HG03064 (cell line): ENCODE results near the gene CCDC82.

ENCODE experiments used
- ATAC-seq: cut with Tn5 transposase; IDR thresholded peaks from one replicate; pipeline ENCODE4 v1.9.1; 2021; ENCODE audit warnings: low read depth; ENCODE audit not compliant: unreplicated experiment

The CCDC82 gene

DNA sequence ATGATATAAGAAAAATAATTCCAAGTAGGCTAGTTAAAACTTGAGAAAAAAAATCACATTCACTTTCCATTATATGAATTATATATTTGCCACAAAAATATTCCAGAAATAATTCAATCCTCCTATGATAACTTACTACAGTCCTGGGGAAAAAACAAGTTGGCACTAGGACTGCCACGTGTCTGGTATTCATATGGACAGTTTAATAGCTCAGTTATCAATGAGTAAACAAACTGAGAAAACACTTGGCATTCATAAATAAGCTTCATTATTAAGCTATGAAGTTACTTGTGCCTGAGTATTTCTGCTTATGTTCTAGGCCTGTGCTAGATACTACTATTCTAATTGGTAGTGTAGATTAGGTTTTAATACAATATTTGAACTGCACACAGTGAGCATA lies 24.2 kb downstream of the CCDC82 start:
- ATAC-seq = no peak

DNA sequence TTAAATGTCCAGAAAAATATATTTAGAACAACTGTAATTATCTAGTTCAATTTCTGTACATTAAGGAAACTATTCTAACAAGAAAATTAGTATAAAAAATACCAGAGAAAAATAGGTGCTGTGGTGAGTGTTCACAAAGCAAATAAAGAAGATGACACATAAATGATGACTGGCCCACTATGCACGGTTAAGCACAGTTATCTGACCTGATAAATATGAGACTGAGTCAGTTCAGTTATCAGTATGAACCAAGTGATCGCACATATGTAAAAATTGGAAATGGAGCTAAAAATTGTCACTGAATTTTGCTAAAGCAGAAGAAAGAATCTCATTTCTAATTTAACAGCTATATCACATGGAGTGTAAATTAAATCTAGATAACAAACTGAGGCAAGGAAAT lies 27.9 kb downstream of the CCDC82 start:
- no peak for ATAC-seq

DNA sequence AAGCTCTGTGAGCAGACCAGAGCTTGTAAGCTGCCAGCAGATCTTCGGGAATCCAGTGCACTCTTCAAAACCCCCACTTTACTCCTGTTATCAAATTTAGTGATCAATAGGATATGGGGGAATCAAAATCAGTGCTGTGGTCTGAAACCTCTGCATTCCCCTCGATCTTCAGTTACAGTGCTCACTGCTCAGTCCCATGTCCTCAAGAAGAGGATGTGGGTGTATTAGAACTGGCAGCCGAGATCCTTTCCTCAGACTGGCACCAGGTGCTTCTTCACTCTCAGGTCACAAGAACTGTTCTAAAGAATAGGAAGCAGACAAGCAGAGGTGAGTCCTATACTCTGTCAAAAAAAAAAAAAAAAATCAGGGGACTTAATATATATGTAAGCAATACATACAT lies 31.4 kb downstream of the CCDC82 start:
- no peak for ATAC-seq

DNA sequence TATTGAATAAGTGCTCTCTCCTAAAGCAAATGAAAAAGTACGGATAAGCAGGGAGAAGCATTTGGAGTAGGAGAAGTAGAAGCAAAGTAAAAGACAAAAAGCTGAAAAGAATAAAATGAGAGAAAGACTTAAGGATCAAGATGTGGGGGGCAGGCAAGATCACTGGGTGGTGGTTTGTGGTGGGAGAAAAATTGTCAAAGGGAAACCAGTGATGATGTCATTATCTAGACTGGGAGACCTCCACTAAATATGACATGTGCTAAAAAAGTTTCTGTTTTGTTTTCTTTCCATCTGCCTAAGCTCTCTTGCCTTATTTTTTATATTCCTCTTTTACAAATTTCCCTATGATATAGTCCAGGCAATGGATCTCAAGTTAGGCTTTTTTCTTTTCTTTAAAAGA lies 31.9 kb downstream of the CCDC82 start:
- no peak for ATAC-seq

DNA sequence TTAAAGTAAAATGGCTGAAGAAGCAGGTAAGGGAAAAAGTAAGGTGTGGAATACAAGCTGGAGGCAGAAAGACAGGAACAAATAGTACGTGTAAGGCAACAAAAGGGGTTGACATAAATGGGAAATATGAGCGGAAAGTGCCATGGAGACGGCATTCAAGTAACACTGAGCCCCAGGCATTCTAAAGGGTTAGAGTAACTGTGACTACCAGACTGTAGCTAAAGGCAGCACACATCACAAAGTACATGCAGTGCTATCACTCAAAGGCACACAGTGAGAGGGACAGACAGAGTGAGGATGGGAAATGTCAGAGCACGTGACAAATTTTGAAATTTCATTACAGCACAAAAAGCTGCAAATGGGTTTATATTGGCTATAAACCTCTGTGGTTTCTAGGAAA lies 32.9 kb downstream of the CCDC82 start:
- no peak for ATAC-seq

DNA sequence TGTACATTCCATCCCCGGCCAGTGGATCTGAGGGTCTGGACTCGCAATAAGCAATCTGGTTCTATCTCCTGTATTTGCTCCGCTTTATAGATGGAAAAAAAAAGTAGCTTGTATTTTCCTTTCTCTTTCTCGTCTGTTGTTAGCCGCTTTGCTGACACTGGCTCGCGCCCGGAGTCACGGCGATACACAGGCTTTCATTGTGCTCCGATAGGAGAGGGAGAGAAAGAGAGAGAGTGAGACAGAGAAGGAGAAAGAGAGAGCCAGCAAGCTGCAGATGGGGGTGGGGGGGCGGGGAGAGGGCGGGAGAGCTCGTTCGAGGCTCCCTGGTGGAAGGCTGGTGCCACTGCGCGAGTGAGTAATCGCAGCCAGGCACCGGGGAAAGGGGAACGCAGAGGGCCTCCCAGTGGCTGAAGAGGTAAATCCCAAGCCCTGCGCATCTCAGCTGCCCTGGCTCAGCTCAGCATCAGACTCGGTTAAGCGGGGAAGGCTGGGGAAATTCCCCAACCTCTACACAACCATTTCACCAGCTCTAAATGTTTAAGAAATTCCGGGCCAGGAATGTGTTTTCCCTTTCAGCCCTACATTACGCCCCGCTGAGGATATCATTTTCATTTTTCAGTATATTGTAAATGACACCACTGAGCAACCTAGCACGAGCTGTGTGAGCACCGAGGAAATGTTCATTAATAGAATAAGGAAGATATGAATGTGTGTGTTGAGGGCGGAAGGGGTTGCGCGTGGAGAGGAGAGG lies 46.6 kb downstream of the CCDC82 start, which contains the start of gene MAML2:
MAML2 (minus strand) TSS at position 235 of the 751 bp plus-strand sequence. CDS start 1,300 bp downstream, outside the sequence.
- ATAC-seq = peak; percentile 73

DNA sequence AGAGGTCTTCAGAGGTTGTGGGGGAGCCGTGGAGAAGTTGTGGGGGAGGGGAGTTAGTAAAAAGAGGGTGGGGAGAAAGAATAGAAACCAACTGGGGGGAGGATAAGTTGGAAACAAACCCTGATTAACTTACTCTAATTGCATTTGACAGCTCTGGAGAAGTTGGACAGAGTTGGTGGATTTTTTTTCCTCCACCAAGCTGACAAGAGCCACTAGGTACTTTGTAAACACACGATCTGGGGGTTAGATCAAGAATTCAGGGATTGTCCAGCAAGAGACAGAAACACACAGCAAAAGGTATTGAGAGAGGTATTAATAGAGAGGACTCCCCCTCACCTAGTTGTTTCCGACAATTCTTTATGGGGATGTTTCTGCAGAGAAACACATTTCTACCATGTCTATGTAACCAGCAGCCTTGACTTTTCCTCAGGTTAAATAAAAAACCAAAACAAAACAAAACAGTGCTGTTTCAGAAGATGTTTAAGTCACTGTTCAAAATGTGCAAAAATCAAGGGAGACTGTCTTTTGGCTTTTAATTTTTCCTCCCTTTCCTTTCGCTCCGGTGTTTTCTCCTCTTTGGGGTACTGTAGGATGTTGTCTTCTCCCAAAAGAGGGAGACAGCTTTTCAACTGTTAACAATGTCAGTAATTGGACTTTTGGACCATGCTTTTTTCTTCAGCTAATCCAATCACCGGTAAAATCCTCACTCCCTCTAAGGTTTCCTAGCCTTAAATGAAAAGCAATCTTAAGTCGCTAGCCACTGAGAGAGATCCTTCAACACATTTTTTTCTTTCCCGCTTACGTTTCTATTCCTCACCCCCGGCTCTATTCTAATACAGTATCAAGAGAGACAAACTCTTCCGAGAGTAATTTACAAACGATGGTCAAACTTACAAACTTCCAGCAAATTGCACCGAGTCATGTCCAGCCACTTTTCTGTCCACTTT lies 47.4 kb downstream of the CCDC82 start:
- ATAC-seq = no peak

DNA sequence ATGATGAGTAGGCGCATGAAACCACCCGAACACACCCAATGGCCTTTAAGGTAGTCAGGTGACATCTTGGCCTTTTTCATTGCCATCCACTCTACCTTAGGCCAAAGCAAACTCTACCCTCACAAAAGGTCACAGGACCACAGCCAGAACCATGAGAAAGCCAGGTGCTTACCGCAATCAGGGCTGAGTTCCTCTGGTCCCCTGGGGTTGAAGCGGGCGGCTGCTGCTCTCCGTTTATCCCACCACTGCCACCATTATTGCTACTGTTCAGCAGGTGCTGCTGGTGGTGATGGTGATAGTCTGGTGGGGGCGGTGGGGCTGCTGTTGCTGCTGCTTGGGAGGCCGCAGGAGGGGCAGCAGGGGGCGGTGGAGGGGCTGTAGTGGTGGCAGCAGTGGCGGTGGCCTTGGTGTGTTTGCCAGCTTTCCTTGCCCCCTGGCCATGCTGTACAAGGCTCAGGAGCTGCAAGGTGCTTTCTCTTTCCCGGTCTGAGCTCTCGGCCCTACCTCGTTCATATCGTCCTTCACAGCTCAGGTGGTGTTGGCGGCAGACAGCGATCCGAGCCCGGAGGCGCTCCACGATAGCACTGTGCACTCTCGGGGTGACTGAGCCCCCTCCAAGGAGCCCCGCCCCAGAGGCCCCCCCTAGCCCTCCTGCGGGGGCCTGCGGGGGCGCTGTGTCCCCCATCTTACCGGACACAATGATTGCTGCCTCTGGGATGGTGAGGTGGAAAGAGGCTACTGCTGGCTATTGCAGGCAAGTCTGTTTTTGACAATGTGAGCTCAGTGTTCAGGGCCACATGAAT lies 48.3 kb downstream of the CCDC82 start:
- peak; percentile 32 for ATAC-seq

DNA sequence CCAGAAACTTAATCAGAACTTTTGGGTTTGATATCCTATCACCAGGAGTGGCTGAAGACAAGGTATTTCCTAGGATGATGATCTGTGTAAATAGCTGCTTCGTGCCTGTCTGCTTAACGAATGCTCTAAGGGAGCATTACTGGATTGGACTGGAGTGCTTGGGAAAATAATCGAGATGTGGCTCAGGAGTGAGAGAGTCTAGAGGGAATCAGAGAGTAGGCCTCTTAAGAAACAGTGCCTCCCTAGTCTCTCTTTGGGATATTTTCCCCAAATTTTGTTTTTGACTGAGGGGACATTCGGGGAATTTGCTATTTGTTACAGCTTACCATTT lies 49.2 kb downstream of the CCDC82 start:
- ATAC-seq = no peak

DNA sequence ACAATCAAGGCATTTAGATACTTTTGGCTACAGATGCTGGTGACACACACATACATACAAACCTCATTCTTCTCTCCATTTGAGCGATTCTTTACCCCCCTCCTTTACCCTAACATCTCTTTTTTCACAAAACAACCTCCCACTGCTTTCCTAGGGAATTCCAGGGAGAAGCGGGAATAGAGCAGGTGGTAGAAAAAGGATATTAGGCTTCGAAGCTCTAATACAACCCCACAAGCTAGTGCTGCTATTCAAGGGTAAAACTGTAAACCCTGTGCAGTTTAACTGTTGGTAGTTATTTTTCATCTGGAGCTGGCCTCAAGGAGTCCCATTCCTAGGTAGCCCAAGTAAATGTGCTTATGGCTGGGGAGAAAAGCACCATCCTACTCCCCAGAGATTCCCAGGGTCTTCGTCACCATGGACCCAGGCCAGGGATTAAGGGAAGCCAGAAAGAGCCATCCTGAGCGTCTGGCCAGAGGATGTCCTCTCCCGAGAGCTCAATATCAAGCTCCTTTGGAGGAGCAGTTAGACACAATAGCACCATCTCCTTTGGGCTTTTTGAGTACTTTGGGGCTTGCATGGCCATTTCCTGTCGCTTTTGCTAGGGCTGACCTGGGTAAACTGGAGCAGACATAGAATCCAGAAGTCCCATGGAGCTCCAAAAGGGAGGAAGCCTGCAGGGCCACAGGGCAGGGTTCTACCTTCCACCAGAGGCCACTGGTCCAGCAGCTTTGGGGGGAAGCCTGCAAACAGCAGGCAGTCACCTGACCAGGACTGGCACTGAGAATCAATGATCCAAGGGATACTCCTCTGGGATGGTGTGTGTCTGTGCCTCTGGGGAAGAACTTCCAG lies 49.8 kb downstream of the CCDC82 start:
- ATAC-seq = no peak

DNA sequence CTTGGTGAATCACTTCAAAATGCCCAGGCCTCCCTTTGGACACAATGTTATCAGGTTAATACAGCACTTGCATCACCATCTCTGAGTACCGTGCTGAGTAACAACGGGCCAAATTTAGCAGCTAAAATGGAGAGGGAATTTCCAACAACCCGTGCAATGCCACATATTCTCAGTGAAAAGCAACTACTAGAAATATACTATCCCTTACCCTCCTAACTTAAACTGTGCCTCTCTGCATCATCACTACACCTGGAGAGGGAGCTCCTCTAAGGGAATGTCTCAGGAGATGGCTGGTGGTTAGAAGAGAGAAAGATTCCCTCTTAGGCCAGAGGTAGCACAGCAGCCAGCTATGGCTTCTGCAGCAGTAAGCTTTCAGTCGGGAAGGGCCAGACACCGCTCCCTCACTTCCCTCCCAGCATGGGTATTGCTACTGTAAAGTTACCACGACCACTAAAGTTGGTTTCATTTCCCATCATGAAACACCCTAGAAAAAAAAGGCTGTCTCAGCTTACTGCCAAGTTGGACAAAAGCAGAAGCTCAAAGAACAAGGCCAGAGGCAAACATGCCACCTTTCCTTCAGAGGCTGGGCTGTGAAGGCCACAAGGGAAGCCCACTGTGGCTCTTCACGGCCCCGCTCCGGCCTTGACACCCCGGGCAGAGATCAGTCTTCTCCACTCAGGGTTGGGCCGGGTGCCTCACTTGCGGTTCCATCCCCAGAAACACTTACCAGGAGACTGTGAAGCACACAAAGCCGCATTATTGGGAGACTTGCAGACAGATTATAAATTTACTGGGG lies 50.6 kb downstream of the CCDC82 start:
- peak; percentile 40 for ATAC-seq

DNA sequence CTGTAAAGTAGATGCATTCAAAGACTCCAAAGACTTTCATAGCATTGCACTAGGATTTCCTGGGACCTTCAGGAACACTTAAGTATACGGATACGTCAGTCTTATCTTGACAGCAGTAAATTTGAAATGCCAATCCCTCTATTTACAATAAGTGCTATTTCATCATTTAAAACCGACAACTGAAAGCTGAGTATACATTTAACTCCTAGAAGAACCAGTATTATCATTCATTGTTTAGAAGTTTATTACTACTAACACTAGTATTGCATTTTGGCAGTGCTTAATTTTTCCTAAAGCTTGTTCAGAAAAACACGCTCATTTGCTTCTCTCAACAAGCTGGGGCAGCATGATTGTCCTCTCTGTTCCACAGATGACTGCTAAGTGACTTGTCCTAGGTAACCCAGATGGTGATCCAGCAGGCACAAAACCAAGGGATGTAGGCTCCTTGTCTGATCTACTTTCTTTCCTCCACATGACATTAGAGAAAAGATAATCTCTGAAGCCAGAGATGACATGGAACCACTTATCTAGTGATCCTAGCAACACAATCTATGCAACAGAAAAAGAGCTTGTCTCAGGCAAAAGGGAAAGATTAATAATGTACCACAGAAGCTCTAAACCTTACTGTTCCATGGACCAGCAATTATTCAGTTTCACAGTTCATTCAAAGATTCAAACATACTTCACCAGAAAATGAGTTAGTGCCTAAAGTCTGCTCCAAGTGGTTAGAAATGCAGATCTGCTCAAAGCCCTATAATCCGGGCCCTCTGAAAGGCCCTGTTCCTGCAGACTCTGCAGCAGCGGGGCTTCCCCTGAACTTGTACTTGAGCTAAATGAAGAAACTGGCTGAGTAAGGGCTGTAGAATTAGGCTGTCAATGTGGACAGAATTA lies 51.9 kb downstream of the CCDC82 start:
- ATAC-seq = peak; percentile 32

DNA sequence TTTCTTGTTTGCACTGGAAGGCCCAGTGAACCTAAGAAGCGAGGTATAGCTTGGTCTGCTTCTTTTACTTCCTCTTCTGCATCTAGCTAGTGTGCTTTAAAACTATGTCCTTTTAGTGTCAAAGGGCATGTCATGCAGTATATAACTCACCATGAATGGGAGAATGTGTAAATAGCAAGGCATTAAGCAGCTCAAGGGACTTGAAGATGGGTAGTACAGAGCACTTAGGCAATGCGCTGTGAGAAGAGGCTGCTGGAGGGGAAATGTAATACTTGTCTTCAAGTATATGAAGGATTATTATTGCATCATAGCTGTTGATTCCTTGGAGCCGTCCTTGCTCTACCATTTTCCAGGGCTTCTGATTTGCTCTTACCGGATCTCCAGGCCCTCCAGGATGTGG lies 54.3 kb downstream of the CCDC82 start:
- ATAC-seq = no peak

DNA sequence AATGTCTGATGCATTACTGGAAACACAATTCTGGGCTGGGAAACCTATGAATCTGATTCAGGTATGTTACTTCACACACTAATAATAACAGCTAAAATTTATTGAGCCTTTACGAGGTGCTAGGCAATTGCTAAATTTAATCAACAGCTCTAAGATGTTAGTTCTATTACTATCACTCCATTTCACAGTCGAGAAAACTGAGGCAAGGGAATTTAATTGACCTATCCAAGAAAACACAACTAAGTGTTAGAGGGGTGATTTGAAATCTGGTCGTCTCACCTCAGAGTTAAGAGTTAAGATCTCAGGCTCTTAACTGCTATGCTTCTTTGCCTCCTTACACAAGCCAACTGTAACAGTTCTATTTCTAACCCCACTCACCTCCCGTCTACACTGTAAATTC lies 55.5 kb downstream of the CCDC82 start:
- ATAC-seq = no peak

DNA sequence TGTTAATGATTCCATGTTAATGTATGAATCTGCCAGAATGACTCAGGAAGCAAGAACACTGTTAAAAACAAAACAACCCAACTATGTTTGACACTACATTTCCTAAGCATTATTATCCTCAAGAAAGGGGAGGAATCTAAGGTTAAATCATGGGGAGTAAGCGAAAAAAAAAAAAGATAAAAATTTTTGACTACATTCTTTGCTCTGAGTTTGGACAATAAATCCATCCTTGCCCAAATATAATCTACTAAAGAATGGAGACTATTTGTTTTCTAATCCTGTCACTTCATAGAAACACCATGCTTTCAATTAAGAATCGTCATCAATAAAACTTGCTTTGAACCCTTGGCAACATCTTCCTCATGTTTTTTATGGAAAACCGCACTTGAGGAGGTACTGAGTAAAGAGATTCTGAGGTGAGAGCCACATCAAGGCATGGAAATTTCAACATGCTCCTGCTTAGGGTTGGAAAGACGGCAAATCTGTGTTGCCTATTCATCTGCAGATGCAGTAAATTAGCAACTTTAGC lies 56.5 kb downstream of the CCDC82 start:
- no peak for ATAC-seq

DNA sequence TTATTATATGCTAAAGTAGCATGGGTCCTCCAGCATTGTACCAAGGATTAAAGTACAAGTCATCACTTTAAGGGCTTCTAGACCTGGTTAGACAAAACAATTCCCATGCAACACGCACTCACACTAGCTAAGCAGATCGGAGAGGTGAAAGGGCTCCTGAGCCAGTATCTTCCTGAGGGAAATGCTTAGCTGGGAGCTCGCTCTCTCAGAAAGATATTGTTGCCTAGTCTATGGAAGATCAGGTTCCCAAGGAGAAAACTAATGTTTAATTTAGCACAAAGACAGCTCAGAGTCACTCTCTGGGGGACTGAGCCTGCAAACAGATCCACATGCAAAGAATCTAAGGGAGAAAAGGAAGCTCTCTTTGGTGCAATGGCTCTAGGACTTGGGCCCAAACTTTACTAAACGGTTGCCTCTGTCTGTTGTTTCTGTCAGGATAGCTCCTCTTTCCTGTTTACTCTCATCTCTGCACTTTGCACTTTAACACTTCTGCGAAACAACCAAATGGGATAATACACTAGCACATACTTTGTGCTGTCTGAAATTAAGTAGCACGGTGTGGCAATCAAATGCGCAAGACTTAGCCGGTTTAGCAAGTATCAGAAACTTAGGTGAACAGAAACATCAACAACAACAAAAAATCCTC lies 57.5 kb downstream of the CCDC82 start:
- ATAC-seq = no peak

DNA sequence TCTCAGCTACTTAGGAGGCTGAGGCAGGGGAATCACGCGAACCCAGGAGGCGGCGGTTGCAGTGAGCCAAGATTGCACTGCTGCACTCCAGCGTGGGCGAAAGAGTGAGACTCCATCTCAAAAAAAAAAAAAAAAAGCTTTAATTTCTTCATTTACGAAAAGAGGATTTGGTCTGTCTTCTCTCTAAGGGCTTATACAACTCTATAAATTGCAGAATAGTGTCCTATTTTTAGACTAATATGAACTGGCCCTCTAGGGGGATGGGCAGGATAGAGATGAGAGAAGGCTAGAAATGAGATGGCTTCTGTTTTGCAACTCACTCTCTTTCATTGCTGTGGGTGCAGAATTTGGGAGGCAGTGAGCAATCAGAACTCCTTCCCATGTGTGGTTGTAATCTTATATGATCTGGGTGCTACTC lies 58.0 kb downstream of the CCDC82 start:
- no peak for ATAC-seq

DNA sequence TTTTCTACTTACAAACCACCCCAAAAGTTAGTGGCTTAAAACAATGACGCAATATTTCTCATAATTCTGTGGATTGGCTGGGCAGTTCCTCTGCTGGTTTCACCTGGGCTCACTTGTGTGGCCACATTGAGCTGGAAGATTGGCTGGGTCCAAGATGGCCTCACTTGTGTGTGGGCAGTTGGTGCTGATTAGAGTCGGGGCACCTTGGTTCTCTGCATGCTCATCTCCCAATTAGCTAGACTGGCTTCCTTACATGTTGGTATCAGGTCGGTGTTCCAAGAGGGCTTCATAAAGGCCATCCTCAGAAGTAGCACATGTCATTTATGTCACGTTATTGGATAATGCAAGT lies 59.2 kb downstream of the CCDC82 start:
- ATAC-seq = no peak
